ENCODE results near the gene STAG1.

GRCh38 chr3:136380530-136380929 is 371.6 kb downstream of the STAG1 start:
- TF ChIP-seq POLR2A (IDR thresholded peaks at IDR 0.05; ENCODE audit: low read length) = no peak
- no peak for TF ChIP-seq CTCF (IDR thresholded peaks at IDR 0.05)
- no peak for TF ChIP-seq SMC3 (IDR thresholded peaks at IDR 0.05)
- TF ChIP-seq NFE2L2 (conservative IDR thresholded peaks at IDR 0.05; ENCODE audit: low read length) = no peak
- no peak for TF ChIP-seq BHLHE40 (IDR thresholded peaks at IDR 0.05; ENCODE audit: low read depth, low read length)
- TF ChIP-seq EP300 (IDR thresholded peaks at IDR 0.05) = no peak
- TF ChIP-seq RCOR1 (IDR thresholded peaks at IDR 0.05; ENCODE audit: low read depth, low read length) = no peak
- TF ChIP-seq RAD21 (conservative IDR thresholded peaks at IDR 0.05 in 1 of 2, IDR thresholded peaks at IDR 0.05 in 1 of 2) = no peak
- no peak for TF ChIP-seq REST (IDR thresholded peaks at IDR 0.05)
